ENCODE measurements around the gene EEA1.
"Not testable (repeated sequence)": the region's sequence is repeated elsewhere in the genome, so short reads cannot be mapped to it uniquely, and the experiment has no call there.

The EEA1 gene

DNA sequence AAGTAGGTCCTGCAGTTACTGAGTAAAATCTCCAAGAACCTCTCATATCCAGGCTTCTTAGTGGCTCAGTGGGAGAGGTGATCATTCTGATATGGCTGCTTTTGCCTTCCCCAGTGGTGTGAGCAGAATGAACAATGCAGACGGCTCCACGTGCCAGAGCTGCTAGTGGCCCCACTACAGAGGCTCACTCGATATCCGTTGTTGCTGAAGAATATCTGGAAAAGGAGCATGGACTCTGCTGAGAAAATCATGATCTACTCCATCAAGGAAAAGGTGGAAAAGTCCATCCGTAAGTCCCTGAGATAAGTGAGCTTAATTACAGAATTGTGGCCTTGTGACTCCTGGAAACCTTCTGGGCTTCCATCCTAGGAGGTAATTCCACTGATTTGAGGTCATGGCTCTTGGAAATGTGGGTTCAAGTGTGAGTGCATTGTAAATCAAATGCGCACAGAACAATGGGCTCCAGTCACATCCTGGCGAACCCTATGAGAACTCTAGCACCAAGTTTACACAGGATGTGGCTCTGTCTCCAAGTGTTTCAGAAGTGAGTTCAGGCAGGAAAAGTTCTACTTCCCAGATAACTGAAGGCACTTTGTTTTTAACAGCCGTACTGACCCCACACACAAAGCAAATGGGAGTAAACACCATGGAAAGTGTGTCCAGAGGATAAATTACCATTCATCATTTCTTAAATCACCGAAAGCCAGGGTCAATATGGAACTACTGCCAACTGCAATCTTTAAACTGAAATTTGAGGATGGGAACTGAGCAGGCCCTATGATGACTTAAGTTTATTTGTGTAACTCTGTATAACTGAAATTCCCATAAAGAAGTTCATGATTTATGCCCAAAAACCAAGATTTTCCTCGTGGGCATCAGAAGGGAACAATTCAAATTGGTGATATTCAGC is 174.9 kb downstream of the EEA1 start:
- no peak for DNase-seq (ENCODE audit: low read depth in 1 of 2, low spot score in 1 of 2)

GRCh38 chr12:92749691-92750090 is 179.4 kb downstream of the EEA1 start:
- not testable (repeated sequence) for DNase-seq (ENCODE audit: low read depth in 1 of 2, low spot score in 1 of 2)

DNA sequence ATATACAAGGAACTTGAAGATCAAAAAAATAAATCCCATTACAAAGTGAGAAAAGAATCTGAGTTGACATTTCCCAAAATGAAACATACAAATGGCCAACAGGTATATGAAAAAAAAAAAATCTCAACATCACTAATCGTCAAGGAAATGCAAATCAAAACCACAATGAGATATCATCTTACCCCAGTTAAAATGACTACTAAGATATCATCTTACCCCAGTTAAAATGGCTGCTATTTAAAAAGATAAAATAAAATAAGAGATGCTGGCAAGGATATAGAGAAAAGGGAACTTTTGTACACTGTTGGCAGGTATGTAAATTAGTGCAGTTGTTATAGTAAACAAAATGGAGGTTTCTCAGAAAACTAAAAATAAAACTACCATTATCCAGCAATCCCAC is 181.9 kb downstream of the EEA1 start:
- DNase-seq (ENCODE audit: low read depth in 1 of 2, low spot score in 1 of 2), result no peak

DNA sequence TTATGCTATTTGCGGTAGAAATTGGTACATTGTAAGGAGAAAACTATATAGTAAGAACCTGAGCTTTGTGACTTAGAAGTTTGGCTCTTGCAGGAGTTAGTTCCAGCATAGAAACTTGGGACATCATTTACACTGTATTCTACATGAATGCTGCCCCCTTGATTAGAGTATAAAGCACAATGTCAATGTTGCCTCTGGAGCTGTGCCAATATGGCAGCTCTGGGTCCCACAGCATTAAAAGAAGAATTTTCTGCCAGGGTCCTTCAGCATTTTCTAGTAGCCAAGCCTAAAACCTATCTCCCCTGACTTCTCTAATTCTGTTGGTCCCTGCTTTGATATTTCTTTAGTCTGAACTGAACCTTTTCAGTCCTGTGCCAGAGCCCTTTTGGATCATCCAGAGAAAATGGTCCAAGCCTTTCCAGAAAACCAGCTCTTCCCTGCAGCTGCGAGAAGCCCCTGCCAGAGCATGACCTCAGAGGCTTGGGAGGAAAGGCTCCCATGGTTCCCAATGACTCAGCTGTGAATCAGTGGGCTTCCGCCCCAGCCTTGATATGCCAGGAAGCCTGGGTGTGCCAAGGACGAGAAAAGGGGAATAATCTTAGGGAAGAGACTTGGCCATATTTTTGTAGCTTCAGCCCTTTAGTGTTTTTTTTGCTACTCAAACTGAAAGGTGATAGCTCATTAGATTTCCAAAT is 183.1 kb downstream of the EEA1 start:
- no peak for DNase-seq (ENCODE audit: low read depth in 1 of 2, low spot score in 1 of 2)

GRCh38 chr12:92743026-92743425 is 186.1 kb downstream of the EEA1 start:
- no peak for DNase-seq (ENCODE audit: low read depth in 1 of 2, low spot score in 1 of 2)

- DNase-seq (ENCODE audit: low read depth in 1 of 2, low spot score in 1 of 2), result no peak
These were observed 188.7 kb downstream of the EEA1 start for GRCh38 chr12:92740411-92740810.

GRCh38 chr12:92739113-92739512 is 190.0 kb downstream of the EEA1 start:
- DNase-seq (ENCODE audit: low read depth in 1 of 2, low spot score in 1 of 2), result no peak

DNA sequence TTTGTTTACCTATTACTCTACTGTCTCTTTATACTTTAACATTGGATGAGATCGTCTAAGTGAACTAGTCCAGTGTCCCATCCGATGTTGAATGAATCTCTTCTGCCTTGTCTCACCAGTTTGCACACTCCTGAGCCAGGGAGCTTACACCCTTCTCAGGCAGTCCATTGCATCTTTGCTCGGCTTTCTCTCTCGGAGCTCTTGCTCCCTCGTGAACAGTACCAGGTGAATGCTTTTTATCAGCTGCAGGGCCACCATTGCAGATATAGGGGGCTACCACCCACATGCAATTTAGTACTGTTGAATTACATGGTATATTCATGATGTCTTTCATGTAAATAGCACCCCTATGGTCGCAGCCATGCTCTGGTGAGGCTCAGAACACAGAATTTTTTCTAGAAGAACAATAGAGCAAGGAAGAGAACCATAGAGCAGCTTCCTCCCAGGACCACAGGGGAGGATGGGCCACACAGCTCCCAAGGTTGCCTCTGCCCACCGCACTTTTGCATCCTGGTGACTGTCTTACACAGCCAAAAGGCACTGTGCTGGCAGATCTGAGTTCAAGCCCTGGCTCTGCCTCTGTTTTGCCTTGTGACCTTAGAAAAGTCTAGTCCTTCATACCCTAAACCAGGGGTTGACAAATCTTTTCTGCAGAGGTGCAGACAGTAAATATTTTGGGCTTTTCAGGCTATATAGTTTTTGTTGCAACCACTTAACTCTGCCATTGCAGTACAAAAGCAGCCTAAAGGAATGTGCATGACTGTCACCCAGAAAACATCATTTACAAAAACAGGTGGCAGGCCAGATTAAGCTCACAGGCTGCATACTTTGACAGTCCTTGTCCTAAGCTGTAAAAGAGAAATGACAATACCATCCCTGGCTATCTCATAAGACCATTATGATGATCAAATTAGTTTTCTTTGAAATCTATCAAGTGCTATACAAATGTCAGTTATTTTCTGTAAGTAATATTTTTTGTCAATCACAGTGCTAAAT is 190.9 kb downstream of the EEA1 start:
- no peak for DNase-seq (ENCODE audit: low read depth in 1 of 2, low spot score in 1 of 2)

GRCh38 chr12:92736605-92737004 is 192.5 kb downstream of the EEA1 start:
- DNase-seq (ENCODE audit: low read depth in 1 of 2, low spot score in 1 of 2), result no peak

DNA sequence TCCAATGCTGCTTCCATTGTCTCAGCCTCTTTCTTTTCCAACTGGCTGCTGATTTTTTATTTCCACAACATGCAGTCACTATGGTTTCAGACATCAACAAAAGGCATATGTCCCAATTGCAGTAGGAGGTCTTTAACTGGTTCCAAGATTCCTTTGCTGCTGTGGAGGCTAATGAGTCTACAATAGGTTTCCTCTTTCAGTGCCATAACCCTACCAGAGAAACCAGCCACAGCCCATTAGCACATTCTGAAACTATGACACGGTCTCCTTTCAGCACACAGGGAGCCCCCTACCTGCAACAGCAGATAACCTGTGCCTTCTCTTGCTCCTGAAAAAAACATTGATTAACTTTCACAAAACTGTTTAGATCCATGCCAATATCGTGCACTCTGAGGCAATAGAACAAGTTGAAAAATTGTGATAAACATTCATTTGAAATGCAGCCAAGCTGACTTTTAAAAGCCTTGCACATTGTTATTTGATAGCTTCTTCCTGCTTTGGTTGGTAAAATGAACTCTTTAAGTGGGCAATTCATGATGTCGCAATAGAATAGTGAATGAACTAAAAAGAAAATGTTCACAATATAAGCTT is 193.9 kb downstream of the EEA1 start:
- DNase-seq (ENCODE audit: low read depth in 1 of 2, low spot score in 1 of 2), result no peak

DNA sequence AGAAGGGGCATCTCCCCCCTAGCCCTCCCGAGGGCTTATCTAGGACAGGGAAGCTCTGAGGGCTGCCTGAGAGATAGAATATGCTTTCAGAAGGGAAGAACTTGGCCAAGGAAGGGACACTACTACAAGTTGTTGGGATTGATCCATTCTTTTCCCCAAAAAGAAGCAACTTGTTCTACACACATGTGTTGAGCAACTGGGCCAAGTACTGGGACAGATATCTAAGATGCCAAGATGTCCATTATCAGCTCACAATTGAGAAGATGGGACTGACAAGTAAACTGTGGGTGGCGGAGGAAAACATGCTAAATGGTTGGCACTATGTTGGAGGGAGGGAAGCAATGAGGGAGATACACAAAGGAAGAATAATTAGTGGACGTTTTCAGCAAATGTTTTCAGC is 195.4 kb downstream of the EEA1 start:
- DNase-seq (ENCODE audit: low read depth in 1 of 2, low spot score in 1 of 2), result no peak

- DNase-seq (ENCODE audit: low read depth in 1 of 2, low spot score in 1 of 2), result no peak
These were observed 195.9 kb downstream of the EEA1 start for GRCh38 chr12:92733181-92733580.

- no peak for DNase-seq (ENCODE audit: low read depth in 1 of 2, low spot score in 1 of 2)
These were observed 196.4 kb downstream of the EEA1 start for GRCh38 chr12:92732716-92733115.

GRCh38 chr12:92732216-92732615 is 196.9 kb downstream of the EEA1 start:
- no peak for DNase-seq (ENCODE audit: low read depth in 1 of 2, low spot score in 1 of 2)

- no peak for DNase-seq (ENCODE audit: low read depth in 1 of 2, low spot score in 1 of 2)
These were observed 198.3 kb downstream of the EEA1 start for GRCh38 chr12:92730758-92731157.

- no peak for DNase-seq (ENCODE audit: low read depth in 1 of 2, low spot score in 1 of 2)
These were observed 199.3 kb downstream of the EEA1 start for GRCh38 chr12:92729773-92730305.

GRCh38 chr12:92726850-92727249 is 202.2 kb downstream of the EEA1 start:
- DNase-seq (ENCODE audit: low read depth in 1 of 2, low spot score in 1 of 2), result no peak

GRCh38 chr12:92722897-92723296 is 206.2 kb downstream of the EEA1 start:
- DNase-seq (ENCODE audit: low read depth in 1 of 2, low spot score in 1 of 2), result no peak

- no peak for DNase-seq (ENCODE audit: low read depth in 1 of 2, low spot score in 1 of 2)
These were observed 207.4 kb downstream of the EEA1 start for GRCh38 chr12:92721656-92722055.

DNA sequence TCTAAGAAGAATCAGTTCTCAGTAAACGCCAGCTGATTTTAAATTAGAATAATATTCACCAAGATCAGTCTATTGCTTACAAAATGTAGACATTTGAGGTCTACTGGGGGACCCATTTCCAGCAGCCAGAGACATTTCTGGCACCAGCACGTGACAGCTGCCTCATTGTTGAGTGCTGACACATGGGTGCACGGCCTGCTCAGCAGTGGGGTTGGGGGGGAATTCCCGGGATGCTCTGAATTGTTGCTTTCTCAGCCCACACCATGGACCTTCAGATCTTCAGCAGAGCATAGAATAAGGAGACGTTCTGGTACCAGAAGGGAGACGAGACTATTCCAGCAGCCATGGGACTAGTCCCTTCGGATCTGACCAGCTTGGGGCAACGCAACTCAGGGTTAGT is 208.0 kb downstream of the EEA1 start:
- DNase-seq (ENCODE audit: low read depth in 1 of 2, low spot score in 1 of 2), result no peak
